K562 (cell line): ENCODE results near the gene EDARADD. TPM values are rescaled to one million over a fixed set of nuclear protein-coding genes. Genes with fewer than 3 reads are reported as not detected.
A peak's percentile ranks its signal among the peaks of the same experiment; 100 is the strongest.

Experiments used
- ATAC-seq: fragments of 200-7000 bp; cut with Tn5 transposase; 3 replicates; pipeline ENCODE4 v1.9.1; 2020; ENCODE audit warnings: moderate library complexity
- BruUV-seq: library from RNA; stranded (reverse); fragments of 400-500 nt; replicated peaks from 2 replicates; lab custom pipeline; 2021; lab: Mats Ljungman, UMichigan
- CTCF ChIA-PET: fragments of 300-600 bp; formaldehyde crosslinking; extraction: SDS; loops from one replicate; lab custom pipeline; 2021; ENCODE audit warnings: low intra/inter-chr PET ratio; lab: Yijun Ruan, JAX
- POLR2A ChIA-PET: fragments of 300-600, 350-650 bp; sonication (Branson Sonifier 250); formaldehyde crosslinking; extraction: SDS; loops from one replicate; lab custom pipeline; 2021; ENCODE audit warnings: antibody characterized with exemption, inconsistent platforms; lab: Yijun Ruan, JAX
- DNase-seq, 4 experiments: peaks; one replicate each; pipeline versions ENCODE4 v3.0.0 to v3.0.0-alpha.2; 2011 to 2018; ENCODE audit warnings: low spot score in 3 of 4, mixed read lengths in 3 of 4; ENCODE audit errors: extremely low read depth in 1 of 4
- FAIRE-seq: peaks from 2 replicates; lab custom pipeline; 2011; peaks lifted over from hg19 to GRCh38; lab: Jason Lieb, UNC
- H2AFZ ChIP-seq: 2 replicates; pipeline ENCODE4 v1.6.0; 2011; ENCODE audit warnings: low read depth, low read length, control low read depth, inconsistent platforms
- H3K27ac ChIP-seq: fragments of 200-600 bp; 3 replicates; pipeline ENCODE4 v1.8.0; 2011; ENCODE audit warnings: low read depth, mild to moderate bottlenecking, control low read depth, inconsistent platforms, low read length, moderate library complexity, mixed read lengths; ENCODE audit errors: extremely low read depth
- H3K27me3 ChIP-seq, 2 experiments: fragments of 300-600 bp in 1 of 2; 2 replicates in 1 of 2; 3 replicates in 1 of 2; pipeline versions ENCODE4 v1.6.0 to v1.8.0; 2011; ENCODE audit warnings: inconsistent platforms in 2 of 2, low read length in 2 of 2, mild to moderate bottlenecking in 1 of 2, mixed read lengths in 1 of 2, moderate library complexity in 1 of 2; ENCODE audit not compliant: control insufficient read depth in 2 of 2, insufficient read depth in 2 of 2
- H3K36me3 ChIP-seq: fragments of 300-600 bp; 3 replicates; pipeline ENCODE4 v1.8.0; 2011; ENCODE audit warnings: mild to moderate bottlenecking, low read length, inconsistent platforms; ENCODE audit not compliant: control insufficient read depth, insufficient read depth
- H3K4me1 ChIP-seq, 2 experiments: fragments of 200-600 bp in 1 of 2; replicated peaks in 1 of 2; 2 replicates in 1 of 2; 3 replicates in 1 of 2; pipeline versions ENCODE4 v1.5.1 to v1.8.0; 2011; ENCODE audit warnings: inconsistent platforms in 2 of 2, low read length in 2 of 2, mild to moderate bottlenecking in 1 of 2, mixed read lengths in 1 of 2, moderate library complexity in 1 of 2; ENCODE audit not compliant: control insufficient read depth in 2 of 2, insufficient read depth in 2 of 2
- H3K4me2 ChIP-seq: 2 replicates; pipeline ENCODE4 v1.6.1; 2011; ENCODE audit warnings: low read length, control low read depth, inconsistent platforms, mixed read lengths; ENCODE audit not compliant: insufficient read depth
- H3K4me3 ChIP-seq: fragments of 200-600 bp; sonication (generic), shearing (Covaris generic); 2 replicates; pipeline ENCODE4 v1.5.1; 2016; ENCODE audit warnings: control low read depth, inconsistent platforms
- H3K79me2 ChIP-seq: fragments of 200-600 bp; 3 replicates; pipeline ENCODE4 v1.8.0; 2011; ENCODE audit warnings: low read length, inconsistent platforms; ENCODE audit not compliant: control insufficient read depth, insufficient read depth
- H3K9ac ChIP-seq, 2 experiments: 2 replicates each; pipeline versions ENCODE4 v1.6.0 to v1.6.1; 2011; ENCODE audit warnings: low read depth in 2 of 2, low read length in 2 of 2, control low read depth in 1 of 2, inconsistent platforms in 1 of 2, mild to moderate bottlenecking in 1 of 2, mixed read lengths in 1 of 2; ENCODE audit not compliant: insufficient read depth in 1 of 2
- H3K9me1 ChIP-seq: one replicate; pipeline ENCODE4 v1.6.0; 2011; ENCODE audit warnings: inconsistent platforms, mild to moderate bottlenecking, low read length, moderate library complexity; ENCODE audit not compliant: control insufficient read depth, insufficient read depth
- H3K9me3 ChIP-seq: replicated peaks from 2 replicates; pipeline ENCODE4 v1.5.1; 2011; ENCODE audit warnings: low read depth, low read length, inconsistent platforms; ENCODE audit not compliant: control insufficient read depth, insufficient read depth
- H4K20me1 ChIP-seq: replicated peaks from 2 replicates; pipeline ENCODE4 v1.6.1; 2011; ENCODE audit warnings: low read length, inconsistent platforms, mixed read lengths; ENCODE audit not compliant: control insufficient read depth, insufficient read depth
- BHLHE40 ChIP-seq: IDR thresholded peaks from 2 replicates; pipeline ENCODE4 v1.6.1; 2011; ENCODE audit warnings: low read length, improper control_type of control experiment
- ETV5 ChIP-seq: sonication (generic); formaldehyde crosslinking; IDR thresholded peaks from 2 replicates; pipeline ENCODE4 v1.4.0; 2020; ENCODE audit warnings: low read depth, mild to moderate bottlenecking, missing genetic modification reagents
- GATA2 ChIP-seq: sonication (generic); formaldehyde crosslinking; IDR thresholded peaks from 2 replicates; pipeline ENCODE4 v1.4.0; 2020; ENCODE audit warnings: mild to moderate bottlenecking, missing genetic modification reagents
- KLF13 ChIP-seq: fragments of 450-650 bp; IDR thresholded peaks from 2 replicates; pipeline ENCODE4 v1.6.1; 2016; ENCODE audit warnings: missing genetic modification characterization, low read depth, mild to moderate bottlenecking, missing compliant biosample characterization, moderate library complexity, borderline replicate concordance
- LEF1 ChIP-seq: fragments of 450-650 bp; IDR thresholded peaks from 2 replicates; pipeline ENCODE4 v1.6.1; 2016; ENCODE audit warnings: mild to moderate bottlenecking
- MEIS2 ChIP-seq: fragments of 450-650 bp; IDR thresholded peaks from 2 replicates; pipeline ENCODE4 v1.6.1; 2014; ENCODE audit warnings: mild to moderate bottlenecking; ENCODE audit not compliant: partially characterized antibody
- NONO ChIP-seq, 2 experiments: fragments of 200-400 bp in 1 of 2; fragments of 450-650 bp in 1 of 2; formaldehyde crosslinking in 1 of 2; IDR thresholded peaks; 2 replicates each; pipeline ENCODE4 v1.6.1; 2017; ENCODE audit warnings: low read depth in 2 of 2, mild to moderate bottlenecking in 2 of 2, moderate library complexity in 2 of 2, low read length in 1 of 2
- PTRF ChIP-seq: fragments of 450-650 bp; IDR thresholded peaks from 2 replicates; pipeline ENCODE4 v1.6.1; 2016; ENCODE audit warnings: mild to moderate bottlenecking, missing genetic modification characterization, missing compliant biosample characterization
- SMARCC2 ChIP-seq: fragments of 450-650 bp; IDR thresholded peaks from 2 replicates; pipeline ENCODE4 v1.6.1; 2017; ENCODE audit warnings: antibody characterized with exemption, moderate library complexity, mild to moderate bottlenecking, low read depth
- SPI1 ChIP-seq: IDR thresholded peaks from 2 replicates; pipeline ENCODE4 v1.6.1; 2011; ENCODE audit warnings: low read depth, low read length, control low read depth, borderline replicate concordance
- TOE1 ChIP-seq, 2 experiments: fragments of 450-650 bp in 1 of 2; sonication (generic) in 1 of 2; formaldehyde crosslinking in 1 of 2; IDR thresholded peaks; 2 replicates each; pipeline versions ENCODE4 v1.7.1 to v1.8.0; 2016 to 2022; ENCODE audit warnings: borderline replicate concordance in 2 of 2, mild to moderate bottlenecking in 2 of 2, antibody characterized with exemption in 1 of 2, inconsistent platforms in 1 of 2, low read depth in 1 of 2, missing genetic modification reagents in 1 of 2, moderate library complexity in 1 of 2
- ZNF311 ChIP-seq: fragments of 250-450 bp; sonication (Bioruptor Pico); IDR thresholded peaks from 2 replicates; pipeline ENCODE4 v1.4.0; 2020; ENCODE audit warnings: mild to moderate bottlenecking, moderate library complexity
- ZNF445 ChIP-seq: fragments of 250-450 bp; sonication (Bioruptor Pico); IDR thresholded peaks from 2 replicates; pipeline ENCODE4 v1.4.0; 2020; ENCODE audit warnings: low read depth, mild to moderate bottlenecking, moderate library complexity
- ZNF584 ChIP-seq: fragments of 200-800 bp; sonication (Bioruptor generic); IDR thresholded peaks from 2 replicates; pipeline ENCODE4 v1.6.1; 2016; ENCODE audit warnings: low read depth, mild to moderate bottlenecking, missing genetic modification characterization, missing compliant biosample characterization
- WGBS: fragments of 100-300 bp; shearing (Covaris generic); methylation state at CpG from one replicate; pipeline ENCODE4 v1.1.6; 2016; ENCODE audit warnings: low coverage, mixed read lengths; ENCODE audit not compliant: insufficient coverage; ENCODE audit errors: missing lambda C conversion rate; 5-methylcytosine and 5-hydroxymethylcytosine counted together
- in situ Hi-C: fragments of 300-500 bp; cut with MboI; formaldehyde crosslinking; loops from 4 replicates; pipeline ENCODE4 v1.15.0; 2018; ENCODE audit warnings: inconsistent platforms, mixed read lengths
- intact Hi-C: fragments of 100-400 bp; cut with micrococcal nuclease; formaldehyde crosslinking; loops from 2 replicates; pipeline ENCODE4 v1.14.2; 2022
- polyA plus RNA-seq, 8 experiments: library from polyadenylated mRNA; depleted of rRNA in 4 of 8; stranded (reverse) in 5 of 8; unstranded in 3 of 8; fragments of >200 nt; fragmentation: Nextera tagmentation in 2 of 8; fragmentation: Illumina TruSeq in 1 of 8; extraction: Ambion mirVana in 2 of 8; extraction: Trizol in 1 of 8; gene quantifications; 2 replicates each; pipeline versions ENCODE4 v1.2.1 to v1.2.3, GENCODE V29; 2011 to 2014; ENCODE audit warnings: inconsistent platforms in 1 of 8, missing spikeins in 1 of 8
- total RNA-seq, 7 experiments: library from RNA; depleted of rRNA in 6 of 7; stranded (reverse); fragments of >200 nt in 6 of 7; fragmentation: Illumina TruSeq in 2 of 7; extraction: Trizol in 2 of 7; gene quantifications; 2 replicates each; pipeline versions ENCODE4 v1.2.1 to v1.2.3, GENCODE V29; 2011 to 2021; ENCODE audit warnings: low replicate concordance in 1 of 7

EDARADD gene
- total and polyA plus RNA-seq, 9 of the 15 experiments (the other 6 are each of a cell fraction or from before 2014, with no cell fraction given), result 0.46 to 32.4 (median 20.6) TPM

- in situ Hi-C loops, result no loop called here
- no peak for ATAC-seq
- H4K20me1 ChIP-seq, result no peaks in the 10 kb centered on the region
- H3K79me2 ChIP-seq, result no peaks in the 10 kb centered on the region
- H3K36me3 ChIP-seq, result no peaks in the 10 kb centered on the region
- no peak overlapping the region for H3K4me3 ChIP-seq
- intact Hi-C loops, result loop anchor here (10.0 kb wide), 1 partner anchor 869 kb away; no protein-coding TSS in a partner anchor
- H3K4me1 ChIP-seq, result peaks cover 3% of the 10 kb centered on the region in 2 experiments; a peak in 2 of 5 replicates
- H3K9me3 ChIP-seq, result no peaks in the 10 kb centered on the region
- FAIRE-seq, result no peak
- 60% methylated on average over 4 of the region's 4 CpGs for WGBS
- no peak for DNase-seq
- H3K27ac ChIP-seq, result no peak overlapping the region
- H3K9ac ChIP-seq, result no peak overlapping the region
- no peaks in the 10 kb centered on the region for H3K27me3 ChIP-seq
- H2AFZ ChIP-seq, result 0 out of 2 replicates have a peak overlapping the region, but pooled peaks have one; percentile 26
- POLR2A ChIA-PET, result no interaction called here
- CTCF ChIA-PET, result no interaction called here
- TF ChIP-seq MEIS2 (no peak), ZNF584 (CRISPR knock-in tag) (no peak)
- H3K9me1 ChIP-seq, result no peaks in the 10 kb centered on the region
- H3K4me2 ChIP-seq, result no peak overlapping the region
- BruUV-seq, result no TSS peak
Observed at GRCh38 chr1:236515443-236515958, 121.4 kb downstream of the EDARADD start.

GRCh38 chr1:236516929-236517704 lies 123.0 kb downstream of the EDARADD start:
- FAIRE-seq, result no peak
- BruUV-seq, result no TSS peak
- intact Hi-C loops, result loop anchor here (10.0 kb wide), 1 partner anchor 868 kb away; no protein-coding TSS in a partner anchor
- H3K36me3 ChIP-seq, result no peaks in the 10 kb centered on the region
- H3K79me2 ChIP-seq, result no peaks in the 10 kb centered on the region
- ChIA-PET CTCF (no interaction called here), POLR2A (interaction anchor here (0.8 to 1.3 kb wide), 3 partner anchors 9 to 27 kb away, joined by 3 to 7 read pairs (median 3); no protein-coding TSS in a partner anchor)
- no peak overlapping the region for H3K27ac ChIP-seq
- no peak for DNase-seq
- H3K9me3 ChIP-seq, result no peaks in the 10 kb centered on the region
- ATAC-seq, result peak; percentile 26; the same call in 2 of the 3 replicates
- H3K4me2 ChIP-seq, result no peak overlapping the region
- in situ Hi-C loops, result no loop called here
- no peak overlapping the region for H3K9ac ChIP-seq
- no peaks in the 10 kb centered on the region for H3K9me1 ChIP-seq
- no peaks in the 10 kb centered on the region for H3K4me1 ChIP-seq
- H3K4me3 ChIP-seq, result no peak overlapping the region
- 12% methylated on average over 8 of the region's 8 CpGs for WGBS
- no peaks in the 10 kb centered on the region for H4K20me1 ChIP-seq
- H3K27me3 ChIP-seq, result no peaks in the 10 kb centered on the region
- H2AFZ ChIP-seq, result peak overlapping the region; percentile 35
- TF ChIP-seq SMARCC2, result no peak
- peak; percentile 56; the same call in 1 of the 2 replicates for TF ChIP-seq SPI1
- TF ChIP-seq PTRF (tag), result no peak
- TF ChIP-seq GATA2 (CRISPR knock-in tag), result no peak
- TF ChIP-seq ZNF445, result no peak
- no peak for TF ChIP-seq TOE1 (IDR thresholded peaks at IDR 0.05; ENCODE audit: borderline replicate concordance)
- no peak for TF ChIP-seq TOE1 (CRISPR knock-in tag; IDR thresholded peaks at IDR 0.05; ENCODE audit: borderline replicate concordance, low read depth)
- TF ChIP-seq ZNF311 (CRISPR knock-in tag), result no peak
- no peak for TF ChIP-seq NONO (IDR thresholded peaks at IDR 0.05; ENCODE audit: low read depth in 2 of 2, low read length in 1 of 2)
- no peak for TF ChIP-seq KLF13 (tag)
- no peak for TF ChIP-seq ETV5
- TF ChIP-seq BHLHE40, result no peak
- TF ChIP-seq LEF1, result no peak
